Gastrocnemius medialis (tissue), 4 donors: ENCODE data around the gene ARRDC5. TPM values are rescaled to one million over a fixed set of nuclear protein-coding genes. Genes with fewer than 3 reads are reported as not detected.

ENCODE experiments used
- ATAC-seq, 2 donors: fragments of 150-250 bp; one replicate each; pipeline ENCODE4 v1.9.1; 2016
- DNase-seq, 2 donors: peaks; one replicate each; pipeline ENCODE4 v3.0.0-alpha.2; 2019
- H3K27ac ChIP-seq, 4 donors: fragments of 200-600 bp; sonication (generic); 1 replicate in 1 of 4; 2 replicates in 3 of 4; pipeline ENCODE4 v1.5.1; 2016 to 2018; ENCODE audit warnings: mild to moderate bottlenecking in 2 of 4, moderate library complexity in 1 of 4
- H3K27me3 ChIP-seq, 3 donors: fragments of 200-600 bp; sonication (generic) in 2 of 3; 1 replicate in 1 of 3; 2 replicates in 2 of 3; pipeline versions ENCODE4 v1.5.1 to v1.6.0; 2016 to 2019; ENCODE audit warnings: mild to moderate bottlenecking in 1 of 3, moderate library complexity in 1 of 3
- H3K36me3 ChIP-seq, 2 donors: fragments of 200-600 bp; sonication (generic) in 1 of 2; one replicate each; pipeline ENCODE4 v1.5.1; 2017 to 2018
- H3K4me1 ChIP-seq, 2 donors: fragments of 200-600 bp; sonication (generic) in 1 of 2; one replicate each; pipeline ENCODE4 v1.5.1; 2016 to 2017; ENCODE audit warnings: mild to moderate bottlenecking in 2 of 2
- H3K4me3 ChIP-seq, 4 donors: fragments of 200-600 bp; sonication (generic) in 3 of 4; 1 replicate in 1 of 4; 2 replicates in 3 of 4; pipeline ENCODE4 v1.5.1; 2016 to 2019; ENCODE audit warnings: mild to moderate bottlenecking in 2 of 4
- H3K9me3 ChIP-seq, 3 donors: fragments of 200-600 bp; sonication (generic) in 2 of 3; 1 replicate in 1 of 3; 2 replicates in 2 of 3; pipeline ENCODE4 v1.5.1; 2016 to 2019
- POLR2A ChIP-seq, 2 donors: fragments of 450-650 bp; IDR thresholded peaks; one replicate each; pipeline ENCODE4 v1.6.1; 2017; ENCODE audit warnings: antibody characterized with exemption in 2 of 2, mild to moderate bottlenecking in 2 of 2, moderate library complexity in 2 of 2
- in situ Hi-C, 4 donors: fragments of 200-750 bp; cut with MboI; loops; one replicate each; pipeline versions ENCODE4 v1.15.0 to v1.8.0; 2017; ENCODE audit warnings: low sequenced_read_pairs in 4 of 4
- intact Hi-C: fragments of 100-400 bp; cut with DNase I; formaldehyde crosslinking; loops from one replicate; pipeline ENCODE4 v1.15.1; 2023; ENCODE audit warnings: low total_unique reads
- total RNA-seq, 4 donors: library from RNA; depleted of rRNA; stranded (reverse); fragments of >200 nt; gene quantifications; one replicate each; pipeline versions ENCODE4 v1.1.0 to v1.2.3, GENCODE V29; 2016
- TF ChIP-seq, protein P1 (sequence below), 5 experiments: fragments of 450-650 bp in 3 of 5; fragments of 200-600 bp in 2 of 5; sonication (generic) in 2 of 5; IDR thresholded peaks in 4 of 5; conservative IDR thresholded peaks in 1 of 5; 1 replicate in 4 of 5; 2 replicates in 1 of 5; pipeline ENCODE4 v1.5.1; 2016 to 2019; ENCODE audit warnings: antibody characterized with exemption in 5 of 5, mild to moderate bottlenecking in 3 of 5, moderate library complexity in 3 of 5

Gene ARRDC5
- total RNA-seq, 4 donors from 2014 or later, result not detected

- ATAC-seq (no peak), DNase-seq (no peak)
- no peaks in the 10 kb centered on the region for H3K27me3 ChIP-seq
- peaks cover 2 to 9% of the 10 kb centered on the region in 2 donors for H3K4me1 ChIP-seq
- no peaks in the 10 kb centered on the region for H3K9me3 ChIP-seq
- no peak overlapping the region for H3K27ac ChIP-seq
- H3K36me3 ChIP-seq, result no peaks in the 10 kb centered on the region
- no peak overlapping the region for H3K4me3 ChIP-seq
- TF ChIP-seq, protein P1, sequence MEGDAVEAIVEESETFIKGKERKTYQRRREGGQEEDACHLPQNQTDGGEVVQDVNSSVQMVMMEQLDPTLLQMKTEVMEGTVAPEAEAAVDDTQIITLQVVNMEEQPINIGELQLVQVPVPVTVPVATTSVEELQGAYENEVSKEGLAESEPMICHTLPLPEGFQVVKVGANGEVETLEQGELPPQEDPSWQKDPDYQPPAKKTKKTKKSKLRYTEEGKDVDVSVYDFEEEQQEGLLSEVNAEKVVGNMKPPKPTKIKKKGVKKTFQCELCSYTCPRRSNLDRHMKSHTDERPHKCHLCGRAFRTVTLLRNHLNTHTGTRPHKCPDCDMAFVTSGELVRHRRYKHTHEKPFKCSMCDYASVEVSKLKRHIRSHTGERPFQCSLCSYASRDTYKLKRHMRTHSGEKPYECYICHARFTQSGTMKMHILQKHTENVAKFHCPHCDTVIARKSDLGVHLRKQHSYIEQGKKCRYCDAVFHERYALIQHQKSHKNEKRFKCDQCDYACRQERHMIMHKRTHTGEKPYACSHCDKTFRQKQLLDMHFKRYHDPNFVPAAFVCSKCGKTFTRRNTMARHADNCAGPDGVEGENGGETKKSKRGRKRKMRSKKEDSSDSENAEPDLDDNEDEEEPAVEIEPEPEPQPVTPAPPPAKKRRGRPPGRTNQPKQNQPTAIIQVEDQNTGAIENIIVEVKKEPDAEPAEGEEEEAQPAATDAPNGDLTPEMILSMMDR (IDR thresholded peaks at IDR 0.05 in 4 of 5, conservative IDR thresholded peaks at IDR 0.05 in 1 of 5), result no peak
- no peak for TF ChIP-seq POLR2A (IDR thresholded peaks at IDR 0.05)
- in situ Hi-C loops, result no loop called here
- intact Hi-C loops, result no loop called here
Measured at GRCh38 chr19:4937060-4937459, 34.4 kb upstream of the ARRDC5 start.

- intact Hi-C loops, result no loop called here
- in situ Hi-C loops, result no loop called here
- H3K36me3 ChIP-seq, result no peaks in the 10 kb centered on the region
- H3K9me3 ChIP-seq, result no peaks in the 10 kb centered on the region
- DNase-seq (no peak), ATAC-seq (no peak)
- no peak overlapping the region for H3K4me3 ChIP-seq
- H3K27ac ChIP-seq, result no peak overlapping the region
- no peaks in the 10 kb centered on the region for H3K27me3 ChIP-seq
- H3K4me1 ChIP-seq, result peaks cover 2 to 9% of the 10 kb centered on the region in 2 donors
- TF ChIP-seq, protein P1 (IDR thresholded peaks at IDR 0.05 in 4 of 5, conservative IDR thresholded peaks at IDR 0.05 in 1 of 5), result no peak
- TF ChIP-seq POLR2A (IDR thresholded peaks at IDR 0.05), result no peak
Measured at GRCh38 chr19:4935444-4935843, 32.7 kb upstream of the ARRDC5 start.

- DNase-seq, result peak; percentile 80 to 88
Measured at GRCh38 chr19:4933528-4933927, 30.8 kb upstream of the ARRDC5 start.

GRCh38 chr19:4932711-4933110, 30.0 kb upstream of the ARRDC5 start:
- ATAC-seq (no peak), DNase-seq (no peak)
- no peak for TF ChIP-seq POLR2A (IDR thresholded peaks at IDR 0.05)
- TF ChIP-seq, protein P1 (IDR thresholded peaks at IDR 0.05 in 4 of 5, conservative IDR thresholded peaks at IDR 0.05 in 1 of 5), result no peak
- in situ Hi-C loops (no loop called here), intact Hi-C loops (no loop called here)
- H3K9me3 ChIP-seq, result no peaks in the 10 kb centered on the region
- no peaks in the 10 kb centered on the region for H3K36me3 ChIP-seq
- H3K4me1 ChIP-seq, result peaks cover 2 to 9% of the 10 kb centered on the region in 2 donors
- no peaks in the 10 kb centered on the region for H3K27me3 ChIP-seq
- H3K4me3 ChIP-seq, result no peak overlapping the region
- peak overlapping the region in 2 of 4 donors; percentile 65 to 74 for H3K27ac ChIP-seq

More at GRCh38 chr19:4933528-4933927, 30.8 kb upstream of the ARRDC5 start:
- Histone ChIP-seq H3K27me3 (no peaks in the 10 kb centered on the region), H3K4me1 (peaks cover 2 to 9% of the 10 kb centered on the region in 2 donors), H3K36me3 (no peaks in the 10 kb centered on the region), H3K4me3 (no peak overlapping the region), H3K27ac (peak overlapping the region in 2 of 4 donors; percentile 65 to 74), H3K9me3 (no peaks in the 10 kb centered on the region)
- peak; percentile 96 to 97 for ATAC-seq
- in situ Hi-C loops, result no loop called here
- intact Hi-C loops, result no loop called here
- no peak for TF ChIP-seq POLR2A (IDR thresholded peaks at IDR 0.05)
- TF ChIP-seq, protein P1 (IDR thresholded peaks at IDR 0.05 in 4 of 5, conservative IDR thresholded peaks at IDR 0.05 in 1 of 5), result no peak

DNA sequence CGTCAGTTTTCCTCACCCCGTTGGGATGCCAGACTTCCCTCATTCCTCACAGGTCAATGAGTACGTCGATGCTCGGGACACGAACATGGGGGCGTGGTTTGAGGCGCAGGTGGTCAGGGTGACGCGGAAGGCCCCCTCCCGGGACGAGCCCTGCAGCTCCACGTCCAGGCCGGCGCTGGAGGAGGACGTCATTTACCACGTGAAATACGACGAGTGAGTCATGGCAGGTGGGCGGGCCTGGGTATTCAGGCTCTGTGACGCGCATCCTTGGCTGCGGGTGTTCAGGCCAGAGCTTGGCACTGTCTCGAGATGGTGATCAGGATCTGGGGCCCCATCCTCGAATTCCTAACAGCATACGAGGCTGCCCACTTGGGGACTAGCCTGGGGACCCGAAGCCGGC, 28.0 kb upstream of the ARRDC5 start:
- in situ Hi-C loops, result no loop called here
- TF ChIP-seq POLR2A (IDR thresholded peaks at IDR 0.05), result no peak
- TF ChIP-seq, protein P1 (IDR thresholded peaks at IDR 0.05 in 4 of 5, conservative IDR thresholded peaks at IDR 0.05 in 1 of 5), result no peak
- Histone ChIP-seq H3K27me3 (no peaks in the 10 kb centered on the region), H3K36me3 (no peaks in the 10 kb centered on the region), H3K4me1 (peaks cover 2 to 9% of the 10 kb centered on the region in 2 donors), H3K27ac (no peak overlapping the region), H3K9me3 (no peaks in the 10 kb centered on the region), H3K4me3 (no peak overlapping the region)
- DNase-seq (no peak), ATAC-seq (no peak)
- intact Hi-C loops, result no loop called here
